ENCODE measurements around the gene BCAM.

BCAM gene

GRCh38 chr19:44792281-44792680 lies 16.6 kb upstream of the BCAM start:
- DNase-seq (ENCODE audit: low read depth), result no peak

GRCh38 chr19:44794610-44795009 lies 14.3 kb upstream of the BCAM start:
- DNase-seq (ENCODE audit: low read depth), result no peak

- DNase-seq (ENCODE audit: low read depth), result no peak
These were observed 13.4 kb upstream of the BCAM start for GRCh38 chr19:44795398-44795987.

GRCh38 chr19:44796701-44797115 lies 12.2 kb upstream of the BCAM start:
- no peak for DNase-seq (ENCODE audit: low read depth)

- DNase-seq (ENCODE audit: low read depth), result no peak
These were observed 9.1 kb upstream of the BCAM start for GRCh38 chr19:44799627-44800346.

GRCh38 chr19:44800461-44800860 lies 8.4 kb upstream of the BCAM start:
- DNase-seq (ENCODE audit: low read depth), result no peak

- no peak for DNase-seq (ENCODE audit: low read depth)
These were observed 5.2 kb upstream of the BCAM start for GRCh38 chr19:44803442-44804428.

GRCh38 chr19:44806291-44806690 lies 2.6 kb upstream of the BCAM start:
- DNase-seq (ENCODE audit: low read depth), result no peak

GRCh38 chr19:44807162-44807561 lies 1.7 kb upstream of the BCAM start:
- no peak for DNase-seq (ENCODE audit: low read depth)

- DNase-seq (ENCODE audit: low read depth), result no peak
These were observed 1.0 kb upstream of the BCAM start for GRCh38 chr19:44807652-44808462.

GRCh38 chr19:44809577-44810233 lies 802 bp downstream of the BCAM start:
- DNase-seq (ENCODE audit: low read depth), result no peak

- DNase-seq (ENCODE audit: low read depth), result no peak
These were observed 1.6 kb downstream of the BCAM start for GRCh38 chr19:44810234-44811121.

GRCh38 chr19:44811122-44811419 lies 2.2 kb downstream of the BCAM start:
- DNase-seq (ENCODE audit: low read depth), result no peak

- no peak for DNase-seq (ENCODE audit: low read depth)
These were observed 3.3 kb downstream of the BCAM start for GRCh38 chr19:44812142-44812718.

- no peak for DNase-seq (ENCODE audit: low read depth)
These were observed 4.4 kb downstream of the BCAM start for GRCh38 chr19:44813070-44813840.

- DNase-seq (ENCODE audit: low read depth), result no peak
These were observed 5.1 kb downstream of the BCAM start for GRCh38 chr19:44813841-44814470.

GRCh38 chr19:44814517-44814916 lies 5.6 kb downstream of the BCAM start:
- DNase-seq (ENCODE audit: low read depth), result no peak

- no peak for DNase-seq (ENCODE audit: low read depth)
These were observed 7.4 kb downstream of the BCAM start for GRCh38 chr19:44816301-44816700.
